GM21367 (cell line): ENCODE data around the gene ADIRF.

ENCODE experiments used
- ATAC-seq: cut with Tn5 transposase; IDR thresholded peaks from one replicate; pipeline ENCODE4 v1.9.1; 2021; ENCODE audit not compliant: unreplicated experiment

Gene ADIRF

GRCh38 chr10:86960003-86960862 lies 8.0 kb upstream of the ADIRF start:
- peak; percentile 61 for ATAC-seq

- no peak for ATAC-seq
Observed at GRCh38 chr10:86960863-86961434, 7.3 kb upstream of the ADIRF start.

GRCh38 chr10:86961481-86962091 lies 6.7 kb upstream of the ADIRF start:
- ATAC-seq, result no peak

GRCh38 chr10:86962136-86962980 lies 5.9 kb upstream of the ADIRF start:
- ATAC-seq, result no peak

- ATAC-seq, result no peak
Observed at GRCh38 chr10:86962981-86963310, 5.3 kb upstream of the ADIRF start.

- ATAC-seq, result no peak
Observed at GRCh38 chr10:86963341-86963919, 4.9 kb upstream of the ADIRF start.

GRCh38 chr10:86964061-86964846 lies 4.0 kb upstream of the ADIRF start:
- ATAC-seq, result no peak

- no peak for ATAC-seq
Observed at GRCh38 chr10:86964847-86965190, 3.5 kb upstream of the ADIRF start.

- ATAC-seq, result no peak
Observed at GRCh38 chr10:86965986-86966654, 2.2 kb upstream of the ADIRF start.

- no peak for ATAC-seq
Observed at GRCh38 chr10:86967481-86967941, 771 bp upstream of the ADIRF start.

GRCh38 chr10:86968994-86969355 lies 693 bp downstream of the ADIRF start:
- no peak for ATAC-seq

GRCh38 chr10:86969421-86970041 lies 1.2 kb downstream of the ADIRF start:
- no peak for ATAC-seq

GRCh38 chr10:86970162-86970981 lies 2.1 kb downstream of the ADIRF start:
- no peak for ATAC-seq

GRCh38 chr10:86970982-86971231 lies 2.6 kb downstream of the ADIRF start:
- ATAC-seq, result no peak

GRCh38 chr10:86971232-86971991 lies 3.1 kb downstream of the ADIRF start:
- peak; percentile 72 for ATAC-seq

- ATAC-seq, result no peak
Observed at GRCh38 chr10:86972613-86973380, 4.5 kb downstream of the ADIRF start.

- no peak for ATAC-seq
Observed at GRCh38 chr10:86974484-86974883, 6.2 kb downstream of the ADIRF start.
